ENCODE measurements around the gene CAB39.

CAB39 gene

GRCh38 chr2:230866756-230867523, 154.3 kb downstream of the CAB39 start:
- no peak for TF ChIP-seq CTCF (IDR thresholded peaks at IDR 0.05; ENCODE audit: low read depth, low read length)
- peak; percentile 19 to 57 for DNase-seq (ENCODE audit: low read depth in 2 of 2)
- H3K4me3 ChIP-seq (replicated peaks in 1 of 2; ENCODE audit: low read depth in 2 of 2, low read length in 2 of 2) = no peak overlapping the region

DNA sequence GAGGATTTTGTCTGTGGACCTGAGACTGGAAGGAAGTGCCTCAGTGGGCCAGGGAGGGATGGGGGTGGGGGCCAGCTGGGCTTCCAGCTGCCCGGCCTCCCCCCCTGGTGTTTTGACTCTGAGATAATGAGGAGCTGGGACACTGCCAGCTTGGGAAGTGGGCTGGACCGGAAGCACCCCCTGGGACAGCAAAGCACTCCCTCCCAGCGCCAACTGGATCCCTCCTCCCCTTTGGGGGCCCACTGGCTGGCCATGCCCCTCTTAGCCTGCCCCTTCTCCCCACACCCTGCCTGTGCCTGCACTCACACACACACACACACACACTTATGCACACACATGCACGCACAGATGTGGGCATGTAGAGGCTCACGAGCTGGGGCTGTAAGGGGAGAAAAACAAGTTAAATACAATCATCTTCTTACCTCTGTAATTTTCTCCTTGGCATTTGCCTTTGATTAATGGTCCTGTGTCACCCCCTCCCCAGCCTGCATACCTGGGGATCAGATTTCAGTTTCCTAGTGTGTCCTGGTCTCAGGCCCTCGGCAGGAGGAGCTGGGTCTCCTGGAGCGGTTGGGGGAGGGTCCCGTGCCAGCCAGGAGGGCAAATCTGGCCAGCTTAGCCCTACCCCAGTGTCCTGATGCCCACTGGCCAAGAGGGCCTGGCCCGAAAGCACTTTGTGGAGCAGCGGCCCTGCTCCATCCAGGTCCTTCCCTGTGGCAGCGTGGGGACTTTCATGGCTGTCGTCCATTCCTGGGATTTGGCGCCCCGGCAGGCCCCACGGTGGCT, 155.7 kb downstream of the CAB39 start:
- no peak overlapping the region for H3K4me3 ChIP-seq (replicated peaks in 1 of 2; ENCODE audit: low read depth in 2 of 2, low read length in 2 of 2)
- no peak for TF ChIP-seq CTCF (IDR thresholded peaks at IDR 0.05; ENCODE audit: low read depth, low read length)
- no peak for DNase-seq (ENCODE audit: low read depth in 2 of 2)

- no peak overlapping the region for H3K4me3 ChIP-seq (replicated peaks in 1 of 2; ENCODE audit: low read depth in 2 of 2, low read length in 2 of 2)
- DNase-seq (ENCODE audit: low read depth in 2 of 2) = no peak
- TF ChIP-seq CTCF (IDR thresholded peaks at IDR 0.05; ENCODE audit: low read depth, low read length) = no peak
These were observed 156.6 kb downstream of the CAB39 start for GRCh38 chr2:230868947-230869913.

GRCh38 chr2:230869914-230870543, 157.4 kb downstream of the CAB39 start:
- no peak for TF ChIP-seq CTCF (IDR thresholded peaks at IDR 0.05; ENCODE audit: low read depth, low read length)
- no peak overlapping the region for H3K4me3 ChIP-seq (replicated peaks in 1 of 2; ENCODE audit: low read depth in 2 of 2, low read length in 2 of 2)
- no peak for DNase-seq (ENCODE audit: low read depth in 2 of 2)
